GM12873 (cell line): ENCODE results near the gene STAC3.

Source experiments
- CTCF ChIP-seq: IDR thresholded peaks from 2 replicates; pipeline ENCODE4 v1.5.1; 2012; ENCODE audit warnings: low read depth, mild to moderate bottlenecking, moderate library complexity, low read length, control low read depth; ENCODE audit not compliant: insufficient read depth; ENCODE audit errors: missing control alignments

STAC3 gene

GRCh38 chr12:57226588-57227314 lies 24.2 kb downstream of the STAC3 start:
- no peak for TF ChIP-seq CTCF

- no peak for TF ChIP-seq CTCF
Measured at GRCh38 chr12:57225680-57226210, 25.2 kb downstream of the STAC3 start.

GRCh38 chr12:57224973-57225679 lies 25.9 kb downstream of the STAC3 start:
- TF ChIP-seq CTCF: peak; percentile 65

GRCh38 chr12:57224278-57224972 lies 26.6 kb downstream of the STAC3 start:
- no peak for TF ChIP-seq CTCF

GRCh38 chr12:57223191-57224165 lies 27.5 kb downstream of the STAC3 start:
- no peak for TF ChIP-seq CTCF

GRCh38 chr12:57222286-57223190 lies 28.4 kb downstream of the STAC3 start:
- no peak for TF ChIP-seq CTCF
